CD8-positive, alpha-beta memory T cell (primary cell): ENCODE measurements around the gene ITGA1. TPM values are rescaled to one million over a fixed set of nuclear protein-coding genes. Genes with fewer than 3 reads are reported as not detected.
A peak's percentile ranks its signal among the peaks of the same experiment; 100 is the strongest.

ENCODE experiments used
- CTCF ChIA-PET: fragments of 350-600 bp; sonication (Branson Sonifier 250); formaldehyde crosslinking; loops from one replicate; lab custom pipeline; 2021; ENCODE audit warnings: antibody characterized with exemption; lab: Charles Lee
- POLR2A ChIA-PET: fragments of 350-600 bp; sonication (Branson Sonifier 250); formaldehyde crosslinking; loops from one replicate; lab custom pipeline; 2021; ENCODE audit warnings: antibody characterized with exemption; lab: Charles Lee
- DNase-seq, 5 donors: peaks; one replicate each; pipeline versions ENCODE4 v3.0.0 to v3.0.0-alpha.2; 2020 to 2022; ENCODE audit warnings: mixed read lengths in 1 of 5
- H3K27ac ChIP-seq: one replicate; pipeline ENCODE4 v1.7.0; 2013; ENCODE audit warnings: low read depth, mild to moderate bottlenecking, low read length, moderate library complexity
- H3K27me3 ChIP-seq: 2 replicates; pipeline ENCODE4 v1.7.0; 2013; ENCODE audit warnings: low read length, mild to moderate bottlenecking; ENCODE audit not compliant: insufficient read depth, poor library complexity, severe bottlenecking
- H3K36me3 ChIP-seq: 2 replicates; pipeline ENCODE4 v1.7.0; 2013; ENCODE audit warnings: mild to moderate bottlenecking, low read length, moderate library complexity; ENCODE audit not compliant: insufficient read depth
- H3K4me1 ChIP-seq: 2 replicates; pipeline ENCODE4 v1.7.0; 2013; ENCODE audit warnings: mild to moderate bottlenecking, low read length, moderate library complexity; ENCODE audit not compliant: insufficient read depth
- H3K4me3 ChIP-seq: 2 replicates; pipeline ENCODE4 v1.7.0; 2013; ENCODE audit warnings: mild to moderate bottlenecking, low read length
- H3K9me3 ChIP-seq: 2 replicates; pipeline ENCODE4 v1.7.0; 2013; ENCODE audit warnings: mild to moderate bottlenecking, low read length
- H3K27ac Mint-ChIP-seq, 8 donors: one replicate each; pipeline ENCODE4 v1.8.0; 2020 to 2021; ENCODE audit warnings: mixed read lengths in 8 of 8, mild to moderate bottlenecking in 6 of 8, inconsistent platforms in 3 of 8, moderate library complexity in 3 of 8
- H3K27me3 Mint-ChIP-seq, 2 donors: one replicate each; pipeline ENCODE4 v1.8.0; 2020 to 2021; ENCODE audit warnings: mixed read lengths in 2 of 2, mild to moderate bottlenecking in 1 of 2, moderate library complexity in 1 of 2
- H3K36me3 Mint-ChIP-seq, 3 donors: one replicate each; pipeline ENCODE4 v1.8.0; 2020 to 2021; ENCODE audit warnings: mixed read lengths in 3 of 3, inconsistent platforms in 1 of 3, mild to moderate bottlenecking in 1 of 3
- H3K4me1 Mint-ChIP-seq, 3 donors: one replicate each; pipeline ENCODE4 v1.8.0; 2020 to 2021; ENCODE audit warnings: mixed read lengths in 3 of 3, inconsistent platforms in 1 of 3, mild to moderate bottlenecking in 1 of 3
- H3K4me3 Mint-ChIP-seq, 7 donors: one replicate each; pipeline ENCODE4 v1.8.0; 2020 to 2021; ENCODE audit warnings: mixed read lengths in 7 of 7, mild to moderate bottlenecking in 6 of 7, moderate library complexity in 4 of 7, inconsistent platforms in 2 of 7
- H3K9me3 Mint-ChIP-seq, 5 donors: one replicate each; pipeline ENCODE4 v1.8.0; 2020 to 2022; ENCODE audit warnings: mixed read lengths in 5 of 5, mild to moderate bottlenecking in 3 of 5, moderate library complexity in 2 of 5, inconsistent platforms in 1 of 5
- polyA plus RNA-seq: library from polyadenylated mRNA; unstranded; fragments of 300-500 nt; fragmentation: Illumina TruSeq; gene quantifications from one replicate; pipeline ENCODE4 v1.2.3, GENCODE V29; 2021
- total RNA-seq, 2 experiments: library from RNA; stranded (reverse); gene quantifications; one replicate each; pipeline ENCODE4 v1.2.3, GENCODE V29; 2021

Gene ITGA1
- total and polyA plus RNA-seq, 3 experiments from 2014 or later, result 16.5 to 26.3 (median 21.9) TPM

DNA sequence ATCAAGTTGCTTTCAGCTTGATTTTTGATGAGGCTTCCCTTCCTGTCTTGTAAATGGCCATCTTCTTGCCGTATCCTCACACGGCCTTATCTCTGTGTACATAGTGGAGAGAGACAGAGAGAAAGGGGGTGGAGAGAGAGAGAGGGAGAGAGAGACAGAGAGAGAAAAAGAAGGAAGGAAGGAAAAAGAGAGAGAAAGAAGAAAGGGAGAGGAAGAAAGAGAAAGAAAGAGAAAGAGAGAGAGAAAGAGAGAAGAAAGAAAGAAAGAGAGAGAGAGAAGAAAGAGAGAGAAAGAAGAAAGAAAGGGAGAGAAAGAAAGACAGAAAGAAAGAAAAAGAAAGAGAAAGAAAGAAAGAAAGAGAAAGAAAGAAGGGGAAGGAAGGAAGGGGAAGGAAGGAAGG lies 46.6 kb downstream of the ITGA1 start:
- Histone ChIP-seq H3K36me3 (no peaks in the 10 kb centered on the region), H3K9me3 (no peaks in the 10 kb centered on the region), H3K4me1 (no peaks in the 10 kb centered on the region), H3K27me3 (no peaks in the 10 kb centered on the region), H3K4me3 (no peak overlapping the region), H3K27ac (no peak overlapping the region)
- no peak for DNase-seq
- Mint-ChIP-seq H3K36me3 (peaks cover 0 to 4% (median 2%) of the 10 kb centered on the region in 3 donors), H3K9me3 (no peaks in the 10 kb centered on the region), H3K27ac (no peak overlapping the region), H3K27me3 (no peaks in the 10 kb centered on the region), H3K4me1 (peaks cover 0 to 18% (median 0%) of the 10 kb centered on the region in 3 donors), H3K4me3 (no peak overlapping the region)
- ChIA-PET CTCF (no interaction called here), POLR2A (no interaction called here)

- Mint-ChIP-seq H3K4me1 (peaks cover 0 to 27% (median 0%) of the 10 kb centered on the region in 3 donors), H3K36me3 (peaks cover 0 to 4% (median 2%) of the 10 kb centered on the region in 3 donors), H3K9me3 (no peaks in the 10 kb centered on the region), H3K27me3 (no peaks in the 10 kb centered on the region), H3K27ac (no peak overlapping the region), H3K4me3 (no peak overlapping the region)
- no peaks in the 10 kb centered on the region for H3K36me3 ChIP-seq
- no peak overlapping the region for H3K27ac ChIP-seq
- H3K27me3 ChIP-seq, result no peaks in the 10 kb centered on the region
- POLR2A ChIA-PET, result no interaction called here
- no peaks in the 10 kb centered on the region for H3K4me1 ChIP-seq
- H3K9me3 ChIP-seq, result no peaks in the 10 kb centered on the region
- CTCF ChIA-PET, result no interaction called here
- H3K4me3 ChIP-seq, result no peak overlapping the region
- DNase-seq, result no peak
These were observed 49.4 kb downstream of the ITGA1 start for GRCh38 chr5:52837068-52837467.

- no peak overlapping the region for H3K4me3 Mint-ChIP-seq
- CTCF ChIA-PET, result interaction anchor here (1.0 kb wide), 1 partner anchor 12 kb away, joined by 3 read pairs; no protein-coding TSS in a partner anchor
- POLR2A ChIA-PET, result no interaction called here
These were observed 49.9 kb downstream of the ITGA1 start for GRCh38 chr5:52837591-52838001.

GRCh38 chr5:52838326-52839015 lies 50.8 kb downstream of the ITGA1 start:
- no peak overlapping the region for H3K4me3 Mint-ChIP-seq

More at GRCh38 chr5:52837591-52838001, 49.9 kb downstream of the ITGA1 start:
- Histone ChIP-seq H3K27ac (no peak overlapping the region), H3K36me3 (no peaks in the 10 kb centered on the region), H3K4me1 (no peaks in the 10 kb centered on the region), H3K4me3 (no peak overlapping the region), H3K9me3 (no peaks in the 10 kb centered on the region), H3K27me3 (no peaks in the 10 kb centered on the region)
- Mint-ChIP-seq H3K4me1 (peaks cover 0 to 25% (median 0%) of the 10 kb centered on the region in 3 donors), H3K36me3 (peaks cover 0 to 2% (median 0%) of the 10 kb centered on the region in 3 donors), H3K9me3 (no peaks in the 10 kb centered on the region), H3K27me3 (no peaks in the 10 kb centered on the region), H3K27ac (peak overlapping the region in 1 of 8 donors; percentile 17)
- DNase-seq, result no peak

GRCh38 chr5:52839285-52839684 lies 51.6 kb downstream of the ITGA1 start:
- no peaks in the 10 kb centered on the region for H3K36me3 ChIP-seq
- H3K27ac ChIP-seq, result no peak overlapping the region
- Mint-ChIP-seq H3K36me3 (peaks cover 0 to 2% (median 0%) of the 10 kb centered on the region in 3 donors), H3K4me3 (no peak overlapping the region), H3K4me1 (peaks cover 4 to 24% (median 4%) of the 10 kb centered on the region in 3 donors), H3K9me3 (no peaks in the 10 kb centered on the region), H3K27me3 (no peaks in the 10 kb centered on the region), H3K27ac (no peak overlapping the region)
- H3K4me1 ChIP-seq, result no peaks in the 10 kb centered on the region
- H3K27me3 ChIP-seq, result no peaks in the 10 kb centered on the region
- no peak overlapping the region for H3K4me3 ChIP-seq
- ChIA-PET POLR2A (no interaction called here), CTCF (no interaction called here)
- DNase-seq, result no peak
- no peaks in the 10 kb centered on the region for H3K9me3 ChIP-seq

More at GRCh38 chr5:52838326-52839015, 50.8 kb downstream of the ITGA1 start:
- ChIA-PET POLR2A (no interaction called here), CTCF (interaction anchor here (1.0 kb wide), 1 partner anchor 13 kb away, joined by 3 read pairs; no protein-coding TSS in a partner anchor)
- no peak overlapping the region for H3K27ac Mint-ChIP-seq
- DNase-seq, result no peak
- H3K27me3 ChIP-seq, result no peaks in the 10 kb centered on the region
- no peak overlapping the region for H3K27ac ChIP-seq
- no peaks in the 10 kb centered on the region for H3K27me3 Mint-ChIP-seq
- H3K9me3 ChIP-seq, result no peaks in the 10 kb centered on the region
- H3K4me1 Mint-ChIP-seq, result peaks cover 0 to 22% (median 0%) of the 10 kb centered on the region in 3 donors
- peaks cover 0 to 2% (median 0%) of the 10 kb centered on the region in 3 donors for H3K36me3 Mint-ChIP-seq
- H3K4me1 ChIP-seq, result no peaks in the 10 kb centered on the region
- H3K36me3 ChIP-seq, result no peaks in the 10 kb centered on the region
- H3K4me3 ChIP-seq, result no peak overlapping the region
- no peaks in the 10 kb centered on the region for H3K9me3 Mint-ChIP-seq

DNA sequence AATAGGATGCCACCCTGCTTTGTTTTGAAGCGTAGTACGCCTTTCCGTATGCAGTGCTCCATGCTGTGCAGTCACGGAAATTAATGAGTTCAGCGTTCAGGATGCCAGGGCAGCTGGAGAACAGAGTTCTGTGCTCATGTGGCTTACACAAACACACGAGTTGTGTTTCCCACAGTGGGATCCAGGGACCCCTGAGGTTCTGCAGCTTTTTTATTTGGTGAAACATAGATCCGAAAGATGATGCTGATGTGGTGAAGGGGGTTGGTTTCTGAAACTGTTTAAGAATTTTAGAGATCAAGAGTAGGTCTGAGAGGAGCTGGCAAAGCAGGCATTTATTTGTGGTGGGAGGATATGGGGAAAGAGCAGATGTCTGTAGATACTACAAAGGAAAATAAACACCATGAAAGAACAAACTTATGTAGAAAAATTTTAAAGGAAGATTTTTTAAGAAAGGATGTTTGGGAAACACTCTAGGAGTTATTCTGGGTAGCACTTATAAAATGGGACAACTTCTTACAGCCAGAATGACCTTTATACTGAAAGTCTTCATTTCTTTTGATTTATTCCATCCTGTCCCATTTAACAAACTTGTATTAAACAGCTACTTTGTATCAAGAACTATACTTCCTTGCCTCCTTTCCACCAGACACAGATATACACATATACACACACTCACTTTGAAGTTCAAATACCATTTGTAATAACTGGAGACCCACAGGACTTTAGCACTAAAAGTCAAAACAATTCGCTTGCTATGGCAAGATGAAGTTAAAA lies 52.7 kb downstream of the ITGA1 start:
- CTCF ChIA-PET, result no interaction called here

DNA sequence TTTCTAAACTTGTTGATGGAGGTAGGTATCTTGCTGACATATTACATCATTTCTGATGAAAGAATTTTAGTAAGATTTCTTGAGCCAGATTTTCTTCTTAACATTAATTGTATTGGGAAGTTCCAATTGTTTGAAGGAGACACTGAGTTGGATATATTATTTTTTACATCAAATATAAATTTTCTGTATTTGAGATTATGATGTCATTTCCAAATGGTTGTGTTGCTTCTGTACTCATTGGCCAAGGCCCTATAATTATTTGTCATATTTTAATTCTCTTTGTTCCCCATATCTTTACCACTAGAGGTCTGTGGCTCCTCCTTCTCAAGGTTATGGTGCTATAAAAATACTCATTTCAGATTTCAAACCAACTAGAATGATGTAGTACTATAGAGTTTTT lies 53.4 kb downstream of the ITGA1 start:
- Histone ChIP-seq H3K4me3 (no peak overlapping the region), H3K27ac (no peak overlapping the region), H3K36me3 (no peaks in the 10 kb centered on the region), H3K27me3 (no peaks in the 10 kb centered on the region), H3K9me3 (no peaks in the 10 kb centered on the region), H3K4me1 (no peaks in the 10 kb centered on the region)
- Mint-ChIP-seq H3K4me1 (peaks cover 14 to 42% (median 23%) of the 10 kb centered on the region in 3 donors), H3K9me3 (no peaks in the 10 kb centered on the region), H3K27ac (no peak overlapping the region), H3K36me3 (peaks cover 0 to 2% (median 0%) of the 10 kb centered on the region in 3 donors), H3K4me3 (no peak overlapping the region), H3K27me3 (no peaks in the 10 kb centered on the region)
- CTCF ChIA-PET, result no interaction called here
- DNase-seq, result no peak
- POLR2A ChIA-PET, result no interaction called here

More for the DNA sequence above, 52.7 kb downstream of the ITGA1 start:
- Mint-ChIP-seq H3K27ac (peak overlapping the region in 2 of 8 donors; percentile 17 to 75), H3K4me3 (no peak overlapping the region), H3K9me3 (no peaks in the 10 kb centered on the region), H3K27me3 (no peaks in the 10 kb centered on the region), H3K36me3 (peaks cover 0 to 2% (median 0%) of the 10 kb centered on the region in 3 donors), H3K4me1 (peaks cover 9 to 36% (median 16%) of the 10 kb centered on the region in 3 donors)
- Histone ChIP-seq H3K4me1 (no peaks in the 10 kb centered on the region), H3K9me3 (no peaks in the 10 kb centered on the region), H3K36me3 (no peaks in the 10 kb centered on the region), H3K4me3 (no peak overlapping the region), H3K27ac (no peak overlapping the region), H3K27me3 (no peaks in the 10 kb centered on the region)
- POLR2A ChIA-PET, result no interaction called here
- DNase-seq, result no peak

GRCh38 chr5:52842111-52842510 lies 54.4 kb downstream of the ITGA1 start:
- H3K4me1 ChIP-seq, result no peaks in the 10 kb centered on the region
- Mint-ChIP-seq H3K27me3 (no peaks in the 10 kb centered on the region), H3K36me3 (no peaks in the 10 kb centered on the region), H3K4me1 (peaks cover 18 to 50% (median 31%) of the 10 kb centered on the region in 3 donors), H3K4me3 (no peak overlapping the region), H3K9me3 (no peaks in the 10 kb centered on the region), H3K27ac (peak overlapping the region in 2 of 8 donors; percentile 7 to 17)
- ChIA-PET POLR2A (no interaction called here), CTCF (interaction anchor here (0.9 kb wide), 1 partner anchor 11 kb away, joined by 4 read pairs; no protein-coding TSS in a partner anchor)
- H3K27ac ChIP-seq, result no peak overlapping the region
- no peak for DNase-seq
- H3K27me3 ChIP-seq, result no peaks in the 10 kb centered on the region
- no peak overlapping the region for H3K4me3 ChIP-seq
- H3K9me3 ChIP-seq, result no peaks in the 10 kb centered on the region
- H3K36me3 ChIP-seq, result no peaks in the 10 kb centered on the region
